CMK (cell line): ENCODE data around the gene PDIA3.
A peak's percentile ranks its signal among the peaks of the same experiment; 100 is the strongest.
"Not testable (repeated sequence)": the region's sequence is repeated elsewhere in the genome, so short reads cannot be mapped to it uniquely, and the experiment has no call there.

Experiments
- DNase-seq: peaks from one replicate; pipeline ENCODE4 v3.0.0-alpha.2; 2010; ENCODE audit warnings: low read depth

The PDIA3 gene

GRCh38 chr15:43776718-43777266, 30.6 kb downstream of the PDIA3 start, which contains the start of gene ELL3:
Gene ELL3, minus strand, starts transcription at chr15:43776966. Its CDS starts 65 bp downstream, at chr15:43776901.
- peak; percentile 45 for DNase-seq

- peak; percentile 66 for DNase-seq
Observed at GRCh38 chr15:43777267-43777914, 31.2 kb downstream of the PDIA3 start.

- no peak for DNase-seq
Observed at GRCh38 chr15:43779016-43779415, 32.8 kb downstream of the PDIA3 start.

- no peak for DNase-seq
Observed at GRCh38 chr15:43789409-43789808, 43.2 kb downstream of the PDIA3 start.

- peak; percentile 97 for DNase-seq
Observed at GRCh38 chr15:43791993-43792760, 45.9 kb downstream of the PDIA3 start, which contains the start of gene SERF2. Gene SERF2, plus strand, starts transcription at chr15:43792320. Its CDS starts 57 bp downstream, at chr15:43792377.

- no peak for DNase-seq
Observed at GRCh38 chr15:43792761-43793476, 46.7 kb downstream of the PDIA3 start.

- no peak for DNase-seq
Observed at GRCh38 chr15:43793647-43794046, 47.4 kb downstream of the PDIA3 start.

- DNase-seq = no peak
Observed at GRCh38 chr15:43794269-43795037, 48.2 kb downstream of the PDIA3 start.

GRCh38 chr15:43795197-43795596, 49.0 kb downstream of the PDIA3 start:
- no peak for DNase-seq

- DNase-seq = no peak
Observed at GRCh38 chr15:43795997-43796396, 49.8 kb downstream of the PDIA3 start.

GRCh38 chr15:43796566-43796965, 50.3 kb downstream of the PDIA3 start:
- DNase-seq = no peak

- no peak for DNase-seq
Observed at GRCh38 chr15:43799209-43799944, 53.1 kb downstream of the PDIA3 start.

- DNase-seq = no peak
Observed at GRCh38 chr15:43799945-43800285, 53.7 kb downstream of the PDIA3 start, which contains the start of gene SERINC4. Gene SERINC4, minus strand, starts transcription at chr15:43800220. Its CDS starts 234 bp downstream, at chr15:43799986.

GRCh38 chr15:43800286-43801141, 54.3 kb downstream of the PDIA3 start, which contains the start of gene HYPK:
Gene HYPK, plus strand, starts transcription at chr15:43800599. Its CDS starts 24 bp downstream, at chr15:43800623.
- peak; percentile 60 for DNase-seq

- not testable (repeated sequence) for DNase-seq
Observed at GRCh38 chr15:43802676-43803075, 56.4 kb downstream of the PDIA3 start.

GRCh38 chr15:43808435-43808950, 62.3 kb downstream of the PDIA3 start:
- no peak for DNase-seq

- DNase-seq = no peak
Observed at GRCh38 chr15:43808960-43809678, 62.9 kb downstream of the PDIA3 start.

- DNase-seq = not testable (repeated sequence)
Observed at GRCh38 chr15:43815064-43815463, 68.8 kb downstream of the PDIA3 start.

GRCh38 chr15:43821505-43821904, 75.3 kb downstream of the PDIA3 start:
- DNase-seq = no peak
